MCF 10A (cell line): ENCODE results near the gene KIF21A. TPM values are rescaled to one million over a fixed set of nuclear protein-coding genes. Genes with fewer than 3 reads are reported as not detected.

Experiments
- BruUV-seq: library from RNA; stranded (reverse); fragments of 400-500 nt; replicated peaks from 2 replicates; lab custom pipeline; 2021; lab: Mats Ljungman, UMichigan
- CTCF ChIA-PET: fragments of 300-600 bp; sonication (Branson Sonifier 250); formaldehyde crosslinking; extraction: SDS; loops from one replicate; lab custom pipeline; 2021; ENCODE audit warnings: antibody characterized with exemption, inconsistent platforms; lab: Yijun Ruan, JAX
- POLR2A ChIA-PET: fragments of 300-600, 350-650 bp; sonication (Branson Sonifier 250); formaldehyde crosslinking; extraction: SDS; loops from one replicate; lab custom pipeline; 2020; ENCODE audit warnings: antibody characterized with exemption, inconsistent platforms; lab: Yijun Ruan, JAX
- DNase-seq: peaks from one replicate; pipeline ENCODE4 v3.0.0-alpha.2; 2018; ENCODE audit not compliant: unreplicated experiment
- H3K27ac Mint-ChIP-seq: one replicate; pipeline ENCODE4 v1.8.0; 2022; ENCODE audit warnings: mild to moderate bottlenecking, low read depth, mixed read lengths; ENCODE audit not compliant: unreplicated experiment
- H3K27me3 Mint-ChIP-seq: one replicate; pipeline ENCODE4 v1.8.0; 2022; ENCODE audit warnings: mixed read lengths; ENCODE audit not compliant: insufficient read depth, unreplicated experiment
- H3K36me3 Mint-ChIP-seq: one replicate; pipeline ENCODE4 v1.8.0; 2022; ENCODE audit warnings: mild to moderate bottlenecking, moderate library complexity, mixed read lengths; ENCODE audit not compliant: insufficient read depth, unreplicated experiment
- H3K4me1 Mint-ChIP-seq: one replicate; pipeline ENCODE4 v1.8.0; 2022; ENCODE audit warnings: mixed read lengths; ENCODE audit not compliant: insufficient read depth, unreplicated experiment
- H3K4me3 Mint-ChIP-seq: one replicate; pipeline ENCODE4 v1.8.0; 2022; ENCODE audit warnings: mild to moderate bottlenecking, moderate library complexity, mixed read lengths; ENCODE audit not compliant: unreplicated experiment
- H3K9me3 Mint-ChIP-seq: one replicate; pipeline ENCODE4 v1.8.0; 2022; ENCODE audit warnings: mixed read lengths; ENCODE audit not compliant: unreplicated experiment
- intact Hi-C: fragments of 100-400 bp; cut with micrococcal nuclease; formaldehyde crosslinking; loops from 2 replicates; pipeline ENCODE4 v1.14.1; 2022
- total RNA-seq: library from RNA; stranded (reverse); gene quantifications from 2 replicates; pipeline ENCODE4 v1.2.3, GENCODE V29; 2022
- TF ChIP-seq, protein P1 (sequence below): fragments of 200-600 bp; IDR thresholded peaks from one replicate; pipeline ENCODE4 v1.8.0; 2022; ENCODE audit warnings: antibody characterized with exemption, mild to moderate bottlenecking; ENCODE audit not compliant: unreplicated experiment

Gene KIF21A
- total RNA-seq, 1 experiment from 2014 or later: 53.8 TPM

GRCh38 chr12:39267886-39268285, 175.0 kb downstream of the KIF21A start:
- Mint-ChIP-seq H3K27me3 (no peaks in the 10 kb centered on the region), H3K36me3 (no peaks in the 10 kb centered on the region), H3K9me3 (no peaks in the 10 kb centered on the region), H3K4me1 (peaks cover under 1% of the 10 kb centered on the region), H3K4me3 (no peak overlapping the region), H3K27ac (no peak overlapping the region)
- intact Hi-C loops: no loop called here
- ChIA-PET CTCF (no interaction called here), POLR2A (no interaction called here)
- TF ChIP-seq, protein P1, sequence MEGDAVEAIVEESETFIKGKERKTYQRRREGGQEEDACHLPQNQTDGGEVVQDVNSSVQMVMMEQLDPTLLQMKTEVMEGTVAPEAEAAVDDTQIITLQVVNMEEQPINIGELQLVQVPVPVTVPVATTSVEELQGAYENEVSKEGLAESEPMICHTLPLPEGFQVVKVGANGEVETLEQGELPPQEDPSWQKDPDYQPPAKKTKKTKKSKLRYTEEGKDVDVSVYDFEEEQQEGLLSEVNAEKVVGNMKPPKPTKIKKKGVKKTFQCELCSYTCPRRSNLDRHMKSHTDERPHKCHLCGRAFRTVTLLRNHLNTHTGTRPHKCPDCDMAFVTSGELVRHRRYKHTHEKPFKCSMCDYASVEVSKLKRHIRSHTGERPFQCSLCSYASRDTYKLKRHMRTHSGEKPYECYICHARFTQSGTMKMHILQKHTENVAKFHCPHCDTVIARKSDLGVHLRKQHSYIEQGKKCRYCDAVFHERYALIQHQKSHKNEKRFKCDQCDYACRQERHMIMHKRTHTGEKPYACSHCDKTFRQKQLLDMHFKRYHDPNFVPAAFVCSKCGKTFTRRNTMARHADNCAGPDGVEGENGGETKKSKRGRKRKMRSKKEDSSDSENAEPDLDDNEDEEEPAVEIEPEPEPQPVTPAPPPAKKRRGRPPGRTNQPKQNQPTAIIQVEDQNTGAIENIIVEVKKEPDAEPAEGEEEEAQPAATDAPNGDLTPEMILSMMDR: no peak
- DNase-seq: no peak
- BruUV-seq: no TSS peak

- POLR2A ChIA-PET: no interaction called here
- no TSS peak for BruUV-seq
- Mint-ChIP-seq H3K36me3 (no peaks in the 10 kb centered on the region), H3K27me3 (no peaks in the 10 kb centered on the region), H3K4me1 (no peaks in the 10 kb centered on the region), H3K27ac (no peak overlapping the region), H3K9me3 (peaks cover 5% of the 10 kb centered on the region), H3K4me3 (no peak overlapping the region)
- intact Hi-C loops: no loop called here
- TF ChIP-seq, protein P1: no peak
- CTCF ChIA-PET: interaction anchor here (1.9 kb wide), 1 partner anchor 20 kb away, joined by 5 read pairs; no protein-coding TSS in a partner anchor
- no peak for DNase-seq
These were observed 190.3 kb downstream of the KIF21A start for GRCh38 chr12:39252628-39253027.

Other genes with a start within 250 kb of the KIF21A start
- gene ABCD2, start 176.7 kb upstream of the KIF21A start, total RNA-seq: 0.20 and 0.42 TPM in 2 replicates